HG02885 (cell line): ENCODE measurements around the gene IFNL2.

Source experiments
- ATAC-seq: cut with Tn5 transposase; IDR thresholded peaks from one replicate; pipeline ENCODE4 v1.9.1; 2021; ENCODE audit warnings: mild to moderate bottlenecking; ENCODE audit not compliant: unreplicated experiment, poor library complexity

Gene IFNL2

GRCh38 chr19:39314016-39314728 is 46.0 kb downstream of the IFNL2 start:
- no peak for ATAC-seq

GRCh38 chr19:39315933-39316332 is 47.7 kb downstream of the IFNL2 start:
- no peak for ATAC-seq

GRCh38 chr19:39316627-39317321 is 48.6 kb downstream of the IFNL2 start:
- no peak for ATAC-seq

GRCh38 chr19:39317476-39317875 is 49.3 kb downstream of the IFNL2 start:
- no peak for ATAC-seq

- ATAC-seq: no peak
These were observed 49.9 kb downstream of the IFNL2 start for GRCh38 chr19:39318071-39318470.

- no peak for ATAC-seq
These were observed 50.5 kb downstream of the IFNL2 start for GRCh38 chr19:39318690-39319089.

GRCh38 chr19:39319098-39319891 is 51.1 kb downstream of the IFNL2 start:
- ATAC-seq: no peak
